Naive thymus-derived CD4-positive, alpha-beta T cell (primary cell): ENCODE data around the gene IFI6. TPM values are rescaled to one million over a fixed set of nuclear protein-coding genes. Genes with fewer than 3 reads are reported as not detected.
A peak's percentile ranks its signal among the peaks of the same experiment; 100 is the strongest.

Experiments
- ATAC-seq: fragments of 150-1000 bp; cut with Tn5 transposase; 2 replicates; pipeline ENCODE4 v1.10.0; 2021; ENCODE audit warnings: mild to moderate bottlenecking, moderate library complexity
- CTCF ChIA-PET: fragments of 350-600 bp; sonication (Branson Sonifier 250); formaldehyde crosslinking; loops from one replicate; lab custom pipeline; 2021; ENCODE audit warnings: antibody characterized with exemption; lab: Charles Lee
- POLR2A ChIA-PET: fragments of 350-600 bp; sonication (Branson Sonifier 250); formaldehyde crosslinking; loops from one replicate; lab custom pipeline; 2021; ENCODE audit warnings: antibody characterized with exemption, inconsistent platforms; lab: Charles Lee
- DNase-seq, 9 donors: peaks; one replicate each; pipeline versions ENCODE4 v3.0.0 to v3.0.0-alpha.2; 2020 to 2022; ENCODE audit warnings: mixed read lengths in 1 of 9
- H3K27ac ChIP-seq: one replicate; pipeline ENCODE4 v1.7.0; 2013; ENCODE audit warnings: mild to moderate bottlenecking, low read depth, low read length, moderate library complexity
- H3K27me3 ChIP-seq, 2 donors: one replicate each; pipeline ENCODE4 v1.7.0; 2013; ENCODE audit warnings: low read length in 2 of 2, mild to moderate bottlenecking in 2 of 2, moderate library complexity in 2 of 2; ENCODE audit not compliant: control insufficient read depth in 2 of 2, insufficient read depth in 2 of 2
- H3K36me3 ChIP-seq, 3 experiments: 1 replicate in 2 of 3; 2 replicates in 1 of 3; pipeline ENCODE4 v1.7.0; 2013; ENCODE audit warnings: low read length in 3 of 3, mild to moderate bottlenecking in 3 of 3, moderate library complexity in 1 of 3; ENCODE audit not compliant: insufficient read depth in 3 of 3, control insufficient read depth in 2 of 3
- H3K4me1 ChIP-seq, 2 donors: one replicate each; pipeline ENCODE4 v1.7.0; 2013; ENCODE audit warnings: low read length in 2 of 2, mild to moderate bottlenecking in 2 of 2, moderate library complexity in 1 of 2; ENCODE audit not compliant: control insufficient read depth in 2 of 2, insufficient read depth in 2 of 2
- H3K4me3 ChIP-seq: 2 replicates; pipeline ENCODE4 v1.7.0; 2013; ENCODE audit warnings: mild to moderate bottlenecking, low read length
- H3K9me3 ChIP-seq, 3 experiments: 1 replicate in 2 of 3; 2 replicates in 1 of 3; pipeline ENCODE4 v1.7.0; 2013; ENCODE audit warnings: low read length in 3 of 3; ENCODE audit not compliant: control insufficient read depth in 2 of 3
- H3K27ac Mint-ChIP-seq, 9 donors: one replicate each; pipeline ENCODE4 v1.8.0; 2020 to 2022; ENCODE audit warnings: mixed read lengths in 9 of 9, mild to moderate bottlenecking in 8 of 9, moderate library complexity in 5 of 9, inconsistent platforms in 2 of 9
- H3K27me3 Mint-ChIP-seq, 5 donors: one replicate each; pipeline ENCODE4 v1.8.0; 2021 to 2022; ENCODE audit warnings: mixed read lengths in 5 of 5, mild to moderate bottlenecking in 1 of 5
- H3K36me3 Mint-ChIP-seq, 5 donors: one replicate each; pipeline ENCODE4 v1.8.0; 2020 to 2022; ENCODE audit warnings: mixed read lengths in 5 of 5, mild to moderate bottlenecking in 3 of 5, inconsistent platforms in 1 of 5
- H3K4me1 Mint-ChIP-seq, 7 donors: one replicate each; pipeline ENCODE4 v1.8.0; 2020 to 2022; ENCODE audit warnings: mixed read lengths in 7 of 7, mild to moderate bottlenecking in 3 of 7, inconsistent platforms in 1 of 7
- H3K4me3 Mint-ChIP-seq, 10 donors: one replicate each; pipeline ENCODE4 v1.8.0; 2020 to 2022; ENCODE audit warnings: mild to moderate bottlenecking in 10 of 10, mixed read lengths in 10 of 10, moderate library complexity in 6 of 10, inconsistent platforms in 2 of 10
- H3K9me3 Mint-ChIP-seq, 11 donors: one replicate each; pipeline ENCODE4 v1.8.0; 2020 to 2022; ENCODE audit warnings: mixed read lengths in 11 of 11, mild to moderate bottlenecking in 4 of 11, inconsistent platforms in 1 of 11, moderate library complexity in 1 of 11
- intact Hi-C, 2 donors: fragments of 100-400 bp; cut with micrococcal nuclease; formaldehyde crosslinking; loops; one replicate each; pipeline ENCODE4 v1.15.1; 2023
- polyA plus RNA-seq, 2 donors: library from polyadenylated mRNA; unstranded; fragments of 300-500 nt; fragmentation: Illumina TruSeq; gene quantifications; one replicate each; pipeline ENCODE4 v1.2.3, GENCODE V29; 2021
- total RNA-seq, 6 experiments: library from RNA in 5 of 6; stranded (reverse) in 5 of 6; gene quantifications; 1 replicate in 5 of 6; 2 replicates in 1 of 6; pipeline ENCODE4 v1.2.3 and lab custom pipeline; 2021 to 2026

IFI6 gene
- total and polyA plus RNA-seq, 7 experiments from 2014 or later, result 24.7 to 266 (median 35.9) TPM

DNA sequence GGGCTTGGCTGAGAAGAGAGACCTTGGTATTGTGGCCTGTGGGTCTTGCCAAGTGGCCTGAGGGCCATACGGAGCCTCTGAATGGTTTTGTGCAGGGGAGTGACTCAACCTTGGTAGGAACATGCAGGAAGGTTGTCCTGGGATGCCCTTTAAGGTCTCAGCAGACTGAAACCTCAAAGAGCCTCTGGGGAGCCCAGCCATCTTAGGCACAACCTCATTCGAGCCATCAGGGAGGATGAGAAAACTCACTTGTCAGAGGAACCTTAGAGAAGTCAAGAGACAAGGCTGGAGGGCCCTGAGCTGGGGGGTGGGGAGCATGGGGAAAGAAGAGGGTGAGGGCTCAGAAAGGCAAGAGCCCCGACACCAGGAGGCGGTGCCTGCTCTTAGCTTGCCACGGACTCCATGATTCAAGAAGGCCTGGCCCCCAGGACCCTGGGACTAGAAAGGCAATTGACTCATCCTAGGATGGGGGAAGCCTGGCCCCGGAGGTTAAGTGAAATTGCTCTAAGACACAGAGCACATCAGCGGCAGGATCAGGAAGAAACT is 13.0 kb downstream of the IFI6 start:
- ChIA-PET CTCF (interaction anchor here (0.9 to 1.2 kb wide), 3 partner anchors 15 to 67 kb away, joined by 3 to 5 read pairs (median 3); partner anchors contain the start of gene FAM76A), POLR2A (interaction anchor here (0.7 to 15.1 kb wide), 8 partner anchors 11 to 73 kb away, joined by 3 to 338 read pairs (median 4); partner anchors contain the start of genes AHDC1 and IFI6)
- Histone ChIP-seq H3K27ac (peak overlapping the region; percentile 89), H3K27me3 (no peaks in the 10 kb centered on the region), H3K4me3 (peak overlapping the region; percentile 54), H3K4me1 (peaks cover 38 to 46% of the 10 kb centered on the region in 2 donors), H3K36me3 (no peaks in the 10 kb centered on the region), H3K9me3 (no peaks in the 10 kb centered on the region)
- DNase-seq, result peak in 4 of 9 donors; percentile 14 to 41 (median 32)
- intact Hi-C loops, result no loop called here
- Mint-ChIP-seq H3K36me3 (peaks cover 0 to 11% (median 0%) of the 10 kb centered on the region in 5 donors), H3K9me3 (no peaks in the 10 kb centered on the region), H3K4me3 (peak overlapping the region; percentile 83 to 96 (median 88)), H3K27ac (peak overlapping the region; percentile 95 to 99 (median 98)), H3K27me3 (no peaks in the 10 kb centered on the region), H3K4me1 (peaks cover 39 to 63% (median 46%) of the 10 kb centered on the region in 7 donors)
- no peak for ATAC-seq

DNA sequence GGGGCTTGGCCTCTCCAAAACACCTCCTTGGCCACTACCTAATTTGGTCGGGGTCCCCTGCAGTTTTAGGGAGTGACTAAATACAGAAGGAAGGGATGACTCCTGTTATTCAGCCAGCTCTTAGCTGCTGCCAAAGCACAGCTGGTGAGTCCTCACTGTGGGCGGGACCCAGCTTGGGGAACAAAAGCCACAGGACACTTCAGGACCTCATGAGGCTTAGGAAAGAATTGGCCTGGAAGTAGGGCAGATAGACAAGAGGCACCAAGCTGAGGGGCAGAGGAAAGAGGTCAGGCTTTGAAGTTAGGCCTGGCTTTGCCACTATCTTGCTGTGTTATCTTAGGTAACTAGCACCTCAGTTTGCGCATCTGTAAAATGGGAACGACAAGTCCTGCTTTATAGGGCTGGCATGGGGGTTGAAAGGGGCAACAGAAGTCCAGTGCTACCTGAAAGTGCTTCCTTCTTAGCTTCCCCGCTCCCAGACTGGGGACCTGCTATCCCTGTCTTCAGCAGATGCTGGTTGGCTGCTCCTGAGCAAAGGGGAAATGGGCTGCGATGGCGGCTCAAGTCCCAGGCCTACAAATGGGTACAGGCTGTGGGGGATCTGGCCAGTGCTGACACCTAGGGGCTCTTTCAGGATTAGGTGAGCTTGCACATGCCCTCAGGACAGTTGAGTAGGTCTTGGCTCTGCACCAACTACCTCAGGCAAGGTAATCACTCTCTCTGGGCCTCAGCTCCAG is 15.7 kb downstream of the IFI6 start:
- ATAC-seq, result no peak
- Histone ChIP-seq H3K4me3 (no peak overlapping the region), H3K27me3 (no peaks in the 10 kb centered on the region), H3K9me3 (no peaks in the 10 kb centered on the region), H3K4me1 (peaks cover 21 to 25% of the 10 kb centered on the region in 2 donors), H3K27ac (no peak overlapping the region), H3K36me3 (no peaks in the 10 kb centered on the region)
- Mint-ChIP-seq H3K27ac (peak overlapping the region in 3 of 9 donors; percentile 2 to 62 (median 54)), H3K4me1 (peaks cover 24 to 45% (median 31%) of the 10 kb centered on the region in 7 donors), H3K4me3 (no peak overlapping the region), H3K36me3 (peaks cover 0 to 6% (median 0%) of the 10 kb centered on the region in 5 donors), H3K27me3 (no peaks in the 10 kb centered on the region), H3K9me3 (no peaks in the 10 kb centered on the region)
- CTCF ChIA-PET, result interaction anchor here (0.6 to 1.8 kb wide), 6 partner anchors 10 to 754 kb away, joined by 3 to 7 read pairs (median 4); no protein-coding TSS in a partner anchor
- intact Hi-C loops, result no loop called here
- POLR2A ChIA-PET, result interaction anchor here (1.0 to 1.3 kb wide), 2 partner anchors 38 to 40 kb away, joined by 3 to 4 read pairs; no protein-coding TSS in a partner anchor
- no peak for DNase-seq

DNA sequence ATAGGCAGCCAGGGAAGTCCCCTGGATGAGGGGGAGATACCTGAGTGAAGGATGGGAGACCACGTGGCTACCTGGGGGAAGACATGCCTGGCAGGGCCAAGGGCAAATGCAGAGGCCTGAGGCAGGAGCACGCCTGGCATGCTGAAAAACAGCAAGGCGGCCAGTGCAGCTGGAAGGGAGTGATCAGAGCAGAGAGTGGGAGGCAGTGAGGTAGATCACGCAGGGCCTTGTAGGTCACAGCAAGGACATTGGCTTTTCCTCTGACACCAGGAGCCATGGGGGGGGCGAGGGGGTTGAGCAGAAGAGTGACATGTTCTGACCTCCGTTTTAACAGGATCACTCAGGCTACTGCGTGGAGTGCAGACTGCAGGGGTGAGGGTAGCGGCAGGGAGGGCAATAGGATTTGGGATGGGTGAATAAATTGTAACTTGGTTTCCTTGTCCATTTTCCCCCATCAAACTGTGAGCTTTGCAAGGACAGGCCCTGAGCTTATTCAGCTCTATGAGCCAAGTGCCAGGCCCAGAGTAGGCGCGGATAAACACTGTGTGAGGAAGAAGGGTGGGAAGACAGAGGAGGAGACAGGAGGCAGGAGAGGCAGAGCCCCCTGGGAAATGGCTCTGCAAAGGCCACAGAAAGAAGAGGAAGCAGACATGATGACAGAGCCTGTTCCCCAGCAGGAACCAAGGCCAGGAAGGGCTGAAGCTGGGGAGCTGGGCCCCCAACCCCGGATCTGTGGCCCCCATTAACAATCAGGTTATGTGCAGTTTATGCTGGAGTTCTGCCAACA is 16.6 kb downstream of the IFI6 start:
- Mint-ChIP-seq H3K27me3 (no peaks in the 10 kb centered on the region), H3K4me3 (no peak overlapping the region), H3K36me3 (peaks cover 0 to 3% (median 0%) of the 10 kb centered on the region in 5 donors), H3K27ac (peak overlapping the region in 8 of 9 donors; percentile 9 to 76 (median 49)), H3K4me1 (peaks cover 22 to 45% (median 31%) of the 10 kb centered on the region in 7 donors), H3K9me3 (no peaks in the 10 kb centered on the region)
- no peak for DNase-seq
- Histone ChIP-seq H3K36me3 (no peaks in the 10 kb centered on the region), H3K9me3 (no peaks in the 10 kb centered on the region), H3K4me3 (no peak overlapping the region), H3K27me3 (no peaks in the 10 kb centered on the region), H3K4me1 (peaks cover 12 to 17% of the 10 kb centered on the region in 2 donors), H3K27ac (no peak overlapping the region)
- CTCF ChIA-PET, result interaction anchor here (1.0 to 1.8 kb wide), 4 partner anchors 9 to 46 kb away, joined by 3 to 7 read pairs (median 5); no protein-coding TSS in a partner anchor
- POLR2A ChIA-PET, result interaction anchor here (1.0 kb wide), 1 partner anchor 37 kb away, joined by 3 read pairs; no protein-coding TSS in a partner anchor
- ATAC-seq, result no peak
- intact Hi-C loops, result no loop called here

DNA sequence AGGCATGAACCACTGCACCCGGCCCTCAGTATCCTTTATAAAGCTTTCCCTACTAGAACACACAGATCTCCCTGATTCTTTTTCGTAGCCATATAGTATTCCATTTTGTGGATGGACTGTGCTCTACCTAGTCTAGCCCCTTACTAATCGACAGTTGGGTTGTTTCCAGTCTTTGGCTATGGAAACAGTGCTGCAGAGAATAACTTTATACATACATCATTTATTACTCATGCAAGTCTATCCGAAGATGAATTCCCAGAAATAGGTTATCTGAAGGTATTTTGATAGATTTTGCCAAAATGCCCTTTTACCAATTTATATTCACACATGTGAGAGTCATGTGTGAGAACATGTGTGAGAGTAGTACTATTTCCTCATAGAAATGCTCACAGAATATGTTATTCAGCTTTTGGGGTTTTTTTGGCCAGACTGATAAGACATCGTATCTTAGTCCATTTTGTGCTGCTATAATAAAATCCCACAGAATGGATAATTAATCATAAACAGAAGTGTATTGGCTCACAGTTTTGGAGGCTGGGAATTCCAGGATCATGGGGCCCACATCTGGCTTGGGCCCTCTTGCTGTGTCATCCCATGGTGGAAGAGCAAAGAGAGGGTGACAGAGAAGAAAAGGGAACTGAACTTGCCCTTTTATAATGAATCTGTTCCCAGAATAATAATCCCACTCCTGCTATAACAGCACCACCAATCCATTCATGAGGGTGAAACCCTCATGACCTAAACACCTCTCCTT is 19.7 kb downstream of the IFI6 start:
- Mint-ChIP-seq H3K36me3 (peaks cover 0 to 2% (median 0%) of the 10 kb centered on the region in 5 donors), H3K27me3 (no peaks in the 10 kb centered on the region), H3K4me1 (peaks cover 11 to 46% (median 18%) of the 10 kb centered on the region in 7 donors), H3K27ac (peak overlapping the region in 2 of 9 donors; percentile 3 to 24), H3K4me3 (no peak overlapping the region), H3K9me3 (no peaks in the 10 kb centered on the region)
- Histone ChIP-seq H3K4me1 (no peaks in the 10 kb centered on the region), H3K4me3 (no peak overlapping the region), H3K36me3 (no peaks in the 10 kb centered on the region), H3K9me3 (no peaks in the 10 kb centered on the region), H3K27me3 (no peaks in the 10 kb centered on the region), H3K27ac (no peak overlapping the region)
- ATAC-seq, result no peak
- no peak for DNase-seq
- intact Hi-C loops, result no loop called here
- ChIA-PET CTCF (interaction anchor here (1.7 kb wide), 1 partner anchor 10 kb away, joined by 6 read pairs; no protein-coding TSS in a partner anchor), POLR2A (interaction anchor here (1.0 to 6.4 kb wide), 4 partner anchors 8 to 11 kb away, joined by 3 to 57 read pairs (median 4); no protein-coding TSS in a partner anchor)

DNA sequence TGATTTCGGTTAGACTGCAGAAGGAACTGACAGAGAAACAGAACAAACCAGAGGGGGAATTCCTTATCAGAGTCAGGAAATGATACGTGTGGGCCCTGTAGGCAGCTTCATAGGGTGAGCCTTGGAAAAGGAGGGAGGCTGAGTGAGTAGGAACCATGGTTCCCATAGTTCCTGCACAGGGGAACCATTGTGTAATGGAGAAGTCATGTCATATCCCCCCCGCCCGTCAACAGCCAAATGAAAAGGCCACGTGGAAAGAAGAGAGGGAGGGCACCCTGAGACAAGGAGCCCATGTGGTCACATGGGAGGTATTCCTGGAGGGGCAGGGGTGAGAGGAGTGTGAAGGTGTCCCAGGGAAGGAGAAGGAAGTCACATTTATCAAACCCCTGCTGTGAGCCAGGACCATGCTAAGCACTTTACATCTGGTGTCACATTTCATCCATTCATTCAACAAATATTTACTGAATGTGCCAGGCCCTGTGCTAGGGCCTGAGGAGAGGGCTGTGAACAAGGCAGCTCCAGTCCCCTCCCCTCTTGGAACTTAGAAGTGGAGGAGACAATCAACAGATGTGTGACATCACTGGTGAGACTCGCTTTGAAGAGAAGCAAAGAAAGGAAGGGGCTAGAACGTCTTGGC is 21.3 kb downstream of the IFI6 start:
- peak; percentile 78 for ATAC-seq
- H3K9me3 ChIP-seq, result no peaks in the 10 kb centered on the region
- no peak overlapping the region for H3K4me3 ChIP-seq
- Mint-ChIP-seq H3K4me1 (peaks cover 10 to 45% (median 20%) of the 10 kb centered on the region in 7 donors), H3K4me3 (peak overlapping the region in 1 of 10 donors; percentile 12), H3K9me3 (no peaks in the 10 kb centered on the region), H3K36me3 (peaks cover 0 to 2% (median 0%) of the 10 kb centered on the region in 5 donors), H3K27ac (peak overlapping the region in 6 of 9 donors; percentile 42 to 85 (median 62)), H3K27me3 (no peaks in the 10 kb centered on the region)
- H3K27ac ChIP-seq, result no peak overlapping the region
- ChIA-PET CTCF (interaction anchor here (0.7 to 8.7 kb wide), 3 partner anchors 12 to 43 kb away, joined by 3 to 109 read pairs (median 7); no protein-coding TSS in a partner anchor), POLR2A (interaction anchor here (0.6 to 6.4 kb wide), 2 partner anchors 11 to 23 kb away, joined by 3 to 57 read pairs; no protein-coding TSS in a partner anchor)
- H3K36me3 ChIP-seq, result no peaks in the 10 kb centered on the region
- H3K27me3 ChIP-seq, result no peaks in the 10 kb centered on the region
- intact Hi-C loops, result no loop called here
- H3K4me1 ChIP-seq, result no peaks in the 10 kb centered on the region
- no peak for DNase-seq
